ENCODE measurements around the gene APOL5.

Gene APOL5

DNA sequence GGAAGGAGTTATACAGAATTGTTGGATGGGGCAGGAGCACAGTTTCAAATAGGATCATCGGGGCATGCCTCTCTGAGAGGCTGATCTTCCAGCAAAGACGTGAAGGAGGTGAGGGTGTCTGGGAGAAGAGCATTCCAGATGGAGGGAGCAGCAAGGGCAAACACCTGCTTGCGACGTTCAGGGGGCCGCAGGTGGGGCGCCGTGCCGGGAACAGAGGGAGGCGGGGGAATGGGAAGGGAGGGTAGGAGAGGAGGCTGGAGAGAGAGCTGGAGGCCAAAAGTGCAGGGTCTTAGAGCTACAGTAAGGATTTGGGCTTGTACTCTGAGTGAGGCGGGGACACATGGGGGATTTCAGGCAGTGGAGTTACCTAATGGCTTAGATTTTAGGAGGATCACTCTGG, 13.6 kb downstream of the APOL5 start:
- no peak for TF ChIP-seq GATA2 (IDR thresholded peaks at IDR 0.05; ENCODE audit: low read depth, low read length)
- TF ChIP-seq GATA3 (IDR thresholded peaks at IDR 0.05; ENCODE audit: low read depth, low read length) = no peak

DNA sequence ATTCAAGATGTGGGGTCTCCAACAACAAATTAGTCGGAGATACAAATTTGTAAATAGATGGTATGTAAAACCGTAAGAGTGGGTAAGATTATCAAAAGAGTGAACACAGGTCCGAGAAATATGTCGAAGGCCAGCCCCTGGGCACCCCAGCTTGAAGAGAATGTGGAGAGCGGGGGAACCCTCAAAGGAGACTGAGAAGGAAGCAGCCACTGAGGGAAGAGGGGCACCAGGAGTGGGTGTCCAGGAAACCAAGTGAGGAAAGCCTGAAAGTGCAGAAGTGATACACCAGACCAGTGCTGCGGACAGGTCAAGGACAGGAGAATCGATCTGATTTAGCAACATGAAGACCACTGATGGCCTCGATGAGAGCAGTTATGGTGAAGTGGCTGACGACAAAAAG, 14.4 kb downstream of the APOL5 start:
- TF ChIP-seq GATA3 (IDR thresholded peaks at IDR 0.05; ENCODE audit: low read depth, low read length) (no peak), GATA2 (IDR thresholded peaks at IDR 0.05; ENCODE audit: low read depth, low read length) (no peak)

- TF ChIP-seq GATA2 (IDR thresholded peaks at IDR 0.05; ENCODE audit: low read depth, low read length) = no peak
- no peak for TF ChIP-seq GATA3 (IDR thresholded peaks at IDR 0.05; ENCODE audit: low read depth, low read length)
These were observed 15.4 kb downstream of the APOL5 start for GRCh38 chr22:35733036-35733435.

DNA sequence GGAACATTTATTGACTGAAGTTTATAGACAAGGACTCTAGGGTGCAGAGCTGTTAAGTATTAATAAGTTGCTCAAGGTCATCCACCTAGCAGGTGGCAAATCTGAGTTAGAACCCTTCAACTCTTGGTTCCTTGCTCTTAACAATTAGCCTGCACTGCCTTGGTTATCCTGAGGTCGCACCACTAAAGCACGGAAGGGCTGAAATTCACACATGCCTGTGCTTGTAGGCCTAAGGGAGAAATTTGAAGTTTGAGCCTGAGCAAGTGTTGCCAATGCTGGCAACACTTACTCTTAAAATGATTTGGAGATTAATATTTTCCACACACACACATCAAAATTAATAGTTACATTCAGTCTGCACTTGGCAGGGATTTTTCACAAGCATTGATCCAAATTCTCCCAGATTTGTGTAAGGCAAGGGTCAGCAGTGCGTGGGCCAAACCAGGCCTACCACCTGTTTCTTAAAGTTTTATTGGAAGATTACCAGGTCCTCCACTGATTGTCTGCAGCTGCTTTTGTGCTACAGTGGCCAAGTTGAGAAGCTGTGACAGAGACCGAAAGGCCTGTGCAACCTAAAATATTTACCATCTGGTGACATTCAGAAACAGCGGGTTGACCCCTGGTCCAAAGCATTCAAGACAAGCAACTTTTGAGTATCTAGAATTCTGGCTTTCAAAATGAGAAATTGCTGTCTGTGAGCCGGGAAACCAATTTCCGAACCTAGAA, 16.3 kb downstream of the APOL5 start:
- TF ChIP-seq GATA3 (IDR thresholded peaks at IDR 0.05; ENCODE audit: low read depth, low read length) = no peak

DNA sequence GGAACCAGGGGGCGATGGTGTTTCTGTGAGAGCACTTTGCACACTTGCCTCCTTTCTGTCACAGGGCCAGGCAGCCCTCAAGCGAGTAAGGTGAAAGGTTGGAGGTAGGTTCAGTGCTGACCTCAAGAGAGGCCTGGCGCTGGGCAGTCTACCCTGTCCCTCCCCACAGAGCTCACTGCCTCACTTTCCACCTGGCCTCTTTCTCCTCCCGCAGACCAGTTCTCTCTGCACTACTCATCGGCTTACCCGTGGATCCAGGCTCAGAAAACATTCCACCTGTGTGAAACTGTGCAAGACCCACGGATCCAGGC, 16.8 kb downstream of the APOL5 start:
- TF ChIP-seq GATA3 (IDR thresholded peaks at IDR 0.05; ENCODE audit: low read depth, low read length) = no peak
- no peak for TF ChIP-seq GATA2 (IDR thresholded peaks at IDR 0.05; ENCODE audit: low read depth, low read length)

DNA sequence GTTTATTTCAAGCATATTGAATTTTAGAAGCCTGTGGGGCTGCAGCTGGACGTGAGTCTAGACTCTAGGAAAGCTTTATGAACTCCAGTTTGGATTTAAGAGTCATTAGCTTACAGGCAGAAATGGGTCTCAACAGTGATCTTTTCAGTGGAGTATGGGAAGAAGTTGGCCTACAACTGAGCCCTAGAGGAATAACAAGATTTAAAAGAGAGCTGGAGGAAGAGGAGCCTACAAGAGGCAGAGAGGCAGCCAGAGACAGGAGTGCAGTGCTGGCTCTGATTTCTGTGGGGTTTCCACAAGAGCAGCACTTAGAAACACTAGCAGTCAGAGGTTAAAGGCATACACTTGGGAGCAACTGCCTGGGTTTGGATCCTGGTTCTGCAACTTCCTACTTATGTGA, 17.9 kb downstream of the APOL5 start:
- TF ChIP-seq GATA2 (IDR thresholded peaks at IDR 0.05; ENCODE audit: low read depth, low read length) (no peak), GATA3 (IDR thresholded peaks at IDR 0.05; ENCODE audit: low read depth, low read length) (no peak)

GRCh38 chr22:35736166-35736565, 18.5 kb downstream of the APOL5 start:
- TF ChIP-seq GATA2 (IDR thresholded peaks at IDR 0.05; ENCODE audit: low read depth, low read length) (no peak), GATA3 (IDR thresholded peaks at IDR 0.05; ENCODE audit: low read depth, low read length) (no peak)

GRCh38 chr22:35736701-35737100, 19.0 kb downstream of the APOL5 start:
- no peak for TF ChIP-seq GATA3 (IDR thresholded peaks at IDR 0.05; ENCODE audit: low read depth, low read length)
- no peak for TF ChIP-seq GATA2 (IDR thresholded peaks at IDR 0.05; ENCODE audit: low read depth, low read length)

DNA sequence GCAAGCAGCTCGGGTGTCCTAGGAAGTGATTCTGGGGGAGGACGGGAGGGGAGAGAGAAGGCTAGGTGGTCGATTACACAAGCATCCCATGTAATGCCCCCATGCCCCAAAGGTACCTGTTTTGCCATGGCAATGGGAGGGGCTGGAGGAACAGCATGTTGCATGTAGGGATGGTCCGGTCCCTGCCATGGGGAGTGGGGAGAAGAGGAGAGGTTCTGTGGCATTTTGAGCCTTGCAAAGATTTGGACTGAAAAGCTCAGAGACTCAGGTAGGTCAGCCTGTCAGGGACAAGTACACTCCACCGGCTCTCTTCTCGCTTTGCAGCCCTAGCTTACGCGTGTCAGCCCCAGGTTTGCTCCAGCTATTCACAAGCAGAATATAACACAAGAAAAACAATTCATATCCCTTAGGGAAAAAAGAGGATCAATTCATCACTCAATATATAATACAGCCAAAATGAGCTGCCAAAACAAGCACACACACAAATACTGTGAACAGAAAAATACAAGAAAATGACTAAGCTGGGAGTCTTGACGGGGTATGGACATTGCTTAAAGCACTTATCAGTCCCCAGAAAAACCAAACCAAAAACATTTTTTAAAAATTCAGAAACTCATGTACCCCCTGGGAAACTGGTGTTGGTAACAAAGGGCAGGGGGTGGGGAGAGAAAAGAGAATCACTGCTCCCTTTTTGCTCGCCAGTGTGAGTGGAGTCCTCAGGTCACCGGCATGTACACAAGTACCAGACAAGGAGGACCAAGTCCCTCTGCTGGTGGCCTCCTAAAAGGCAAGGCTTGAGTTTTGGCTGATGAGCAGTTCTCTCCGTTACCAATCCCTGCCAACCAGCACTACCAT, 21.6 kb downstream of the APOL5 start:
- TF ChIP-seq GATA2 (IDR thresholded peaks at IDR 0.05; ENCODE audit: low read depth, low read length) = no peak
- no peak for TF ChIP-seq GATA3 (IDR thresholded peaks at IDR 0.05; ENCODE audit: low read depth, low read length)

DNA sequence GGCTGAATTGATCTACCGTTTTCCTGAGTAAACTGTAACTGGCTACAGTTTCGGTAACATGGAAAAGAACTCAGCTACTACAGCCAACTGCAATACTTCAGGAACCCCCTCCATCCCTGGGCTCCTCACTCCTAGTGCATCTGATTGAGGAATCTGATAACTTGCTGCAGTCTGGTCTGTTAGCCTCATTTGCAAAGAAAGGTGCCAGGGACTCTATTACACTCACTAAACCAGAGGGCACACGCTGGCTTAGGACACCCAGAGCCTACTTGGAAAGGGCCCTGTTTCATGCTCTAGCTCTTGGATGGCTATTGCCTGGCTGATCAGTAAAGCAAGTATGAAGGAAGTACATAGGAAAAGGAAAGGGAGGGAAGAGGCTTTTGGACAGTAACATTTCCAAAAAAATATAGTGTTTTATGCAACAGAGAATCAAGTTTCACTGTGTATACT, 22.3 kb downstream of the APOL5 start:
- TF ChIP-seq GATA3 (IDR thresholded peaks at IDR 0.05; ENCODE audit: low read depth, low read length) = no peak
- no peak for TF ChIP-seq GATA2 (IDR thresholded peaks at IDR 0.05; ENCODE audit: low read depth, low read length)

GRCh38 chr22:35740616-35741015, 22.9 kb downstream of the APOL5 start:
- TF ChIP-seq GATA3 (IDR thresholded peaks at IDR 0.05; ENCODE audit: low read depth, low read length) = no peak
- TF ChIP-seq GATA2 (IDR thresholded peaks at IDR 0.05; ENCODE audit: low read depth, low read length) = peak; percentile 69

GRCh38 chr22:35742342-35743100, 24.8 kb downstream of the APOL5 start:
- TF ChIP-seq GATA2 (IDR thresholded peaks at IDR 0.05; ENCODE audit: low read depth, low read length) (peak; percentile 67), GATA3 (IDR thresholded peaks at IDR 0.05; ENCODE audit: low read depth, low read length) (peak; percentile 34; the same call in 1 of the 2 replicates)

DNA sequence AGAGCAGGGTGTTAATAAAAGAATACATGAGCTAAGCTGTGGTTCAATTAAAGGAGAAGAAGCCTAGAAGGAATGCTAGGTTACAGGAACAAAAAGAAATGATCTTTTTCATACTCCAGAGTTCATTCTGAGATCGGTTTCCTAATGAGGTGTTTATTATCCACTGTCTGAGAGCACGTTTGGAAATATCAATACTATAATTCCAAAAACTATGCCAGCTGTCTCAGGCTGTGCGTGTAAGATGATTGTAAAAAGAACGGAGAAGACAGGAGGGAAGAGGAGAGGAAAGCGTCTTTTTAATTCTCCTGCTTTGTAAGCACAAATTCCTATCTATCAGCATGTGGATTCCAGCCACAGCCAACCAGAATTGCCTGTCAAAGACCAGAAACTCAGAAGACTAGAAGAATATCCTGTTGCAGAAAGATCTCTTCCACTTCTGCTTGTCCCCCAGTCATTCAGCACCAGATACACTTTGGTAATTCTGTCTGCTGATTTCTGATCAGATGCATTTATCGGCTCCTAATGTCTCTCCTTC, 25.7 kb downstream of the APOL5 start:
- TF ChIP-seq GATA2 (IDR thresholded peaks at IDR 0.05; ENCODE audit: low read depth, low read length) (no peak), GATA3 (IDR thresholded peaks at IDR 0.05; ENCODE audit: low read depth, low read length) (no peak)

DNA sequence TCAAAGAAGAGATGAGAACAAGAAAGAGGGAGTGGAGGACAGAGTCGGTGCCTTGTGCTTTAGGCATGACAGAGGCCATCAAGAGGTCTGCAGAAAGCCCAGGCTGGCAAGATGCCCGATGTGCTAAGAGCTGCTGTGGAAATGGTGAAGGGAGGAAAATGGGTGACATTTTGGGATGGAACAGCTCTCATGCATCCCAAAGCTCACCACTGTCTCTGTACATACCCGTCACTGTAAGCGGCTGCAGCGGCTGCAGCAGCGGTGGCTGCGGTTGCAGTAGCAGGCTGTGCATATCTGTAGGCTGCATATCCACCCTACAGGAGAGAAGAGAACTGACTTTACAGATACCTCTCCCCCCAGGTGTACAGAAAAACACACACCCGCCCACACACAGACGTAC, 28.6 kb downstream of the APOL5 start:
- TF ChIP-seq GATA2 (IDR thresholded peaks at IDR 0.05; ENCODE audit: low read depth, low read length) = no peak
- no peak for TF ChIP-seq GATA3 (IDR thresholded peaks at IDR 0.05; ENCODE audit: low read depth, low read length)

Measured in SH-SY5Y (cell line).